ENCODE data around the gene ZBTB11.
"Not testable (repeated sequence)": the region's sequence is repeated elsewhere in the genome, so short reads cannot be mapped to it uniquely, and the experiment has no call there.

ZBTB11 gene

DNA sequence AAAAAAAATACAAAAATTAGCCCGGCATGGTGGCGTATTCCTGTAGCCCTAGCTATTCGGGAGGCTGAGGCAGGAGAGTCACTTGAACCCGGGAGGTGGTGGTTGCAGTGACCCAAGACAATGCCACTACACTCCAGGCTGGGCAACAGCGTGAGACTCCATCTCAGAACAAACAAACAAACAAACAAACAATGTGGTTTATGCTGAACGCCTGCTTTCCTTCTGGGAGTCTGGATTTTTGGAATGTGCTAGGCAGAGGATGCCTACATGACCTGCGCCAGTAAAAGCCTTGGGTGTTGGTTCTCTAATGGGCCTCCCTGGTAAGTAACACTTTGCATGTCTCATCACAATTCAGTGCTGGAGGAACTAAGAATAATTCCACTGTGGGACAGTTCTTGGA lies 59.5 kb downstream of the ZBTB11 start:
- no peak for DNase-seq (ENCODE audit: low read depth, low spot score)

DNA sequence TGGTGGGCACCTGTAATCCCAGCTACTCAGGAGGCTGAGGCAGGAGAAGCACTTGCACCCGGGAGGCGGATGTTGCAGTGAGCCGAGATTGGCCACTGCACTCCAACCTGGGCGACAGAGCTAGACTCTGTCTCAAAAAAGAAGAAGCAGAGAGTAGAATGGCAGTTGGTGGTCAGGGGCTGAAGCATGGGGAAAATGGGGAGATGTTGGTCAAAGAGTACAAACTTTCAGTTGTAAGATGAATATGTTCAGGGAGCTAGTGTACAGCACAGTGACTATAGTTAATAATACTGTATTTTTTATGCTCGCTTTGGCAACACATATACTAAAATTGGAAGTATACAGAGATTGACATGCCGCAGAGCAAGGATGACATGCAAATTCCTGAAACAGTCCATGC lies 61.4 kb downstream of the ZBTB11 start:
- no peak for DNase-seq (ENCODE audit: low read depth, low spot score)

DNA sequence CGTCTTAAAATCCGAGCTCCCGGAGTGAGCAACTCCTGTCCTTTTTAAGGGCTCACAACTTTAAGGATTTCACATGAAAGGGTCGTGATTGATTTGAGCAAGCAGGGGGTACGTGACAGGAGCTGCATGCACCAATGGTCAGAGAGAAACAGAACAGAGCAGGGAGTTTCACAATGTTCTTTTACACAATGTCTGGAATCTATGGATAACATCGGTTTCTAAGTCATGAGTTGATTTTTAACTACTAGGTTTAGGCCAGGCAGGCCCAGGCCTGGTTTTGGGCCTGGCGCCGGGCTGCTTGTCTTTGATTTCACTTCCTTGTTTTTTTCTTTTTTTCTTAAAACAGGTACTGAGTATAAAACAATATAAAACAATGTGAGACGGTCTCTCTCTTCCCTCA lies 63.9 kb downstream of the ZBTB11 start:
- not testable (repeated sequence) for DNase-seq (ENCODE audit: low read depth, low spot score)

DNA sequence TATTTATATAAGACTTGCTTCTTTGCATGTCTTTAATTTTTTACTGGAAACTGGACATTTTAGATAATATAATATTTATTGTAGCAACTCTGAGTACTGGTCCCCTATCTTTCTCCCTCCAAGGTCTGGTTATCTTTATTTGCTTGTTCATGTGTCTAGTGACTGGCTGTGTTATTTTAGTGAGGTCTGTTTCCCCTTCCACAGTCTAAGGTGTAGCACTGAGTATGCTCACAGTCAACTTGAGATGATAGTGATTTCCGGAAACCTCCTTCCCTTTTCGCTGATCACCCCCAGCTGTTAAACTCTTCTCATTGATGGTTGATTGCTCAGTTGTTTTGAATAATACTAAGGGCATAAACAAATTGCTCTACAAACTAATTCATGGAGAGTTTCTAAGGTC lies 65.9 kb downstream of the ZBTB11 start:
- DNase-seq (ENCODE audit: low read depth, low spot score): no peak

DNA sequence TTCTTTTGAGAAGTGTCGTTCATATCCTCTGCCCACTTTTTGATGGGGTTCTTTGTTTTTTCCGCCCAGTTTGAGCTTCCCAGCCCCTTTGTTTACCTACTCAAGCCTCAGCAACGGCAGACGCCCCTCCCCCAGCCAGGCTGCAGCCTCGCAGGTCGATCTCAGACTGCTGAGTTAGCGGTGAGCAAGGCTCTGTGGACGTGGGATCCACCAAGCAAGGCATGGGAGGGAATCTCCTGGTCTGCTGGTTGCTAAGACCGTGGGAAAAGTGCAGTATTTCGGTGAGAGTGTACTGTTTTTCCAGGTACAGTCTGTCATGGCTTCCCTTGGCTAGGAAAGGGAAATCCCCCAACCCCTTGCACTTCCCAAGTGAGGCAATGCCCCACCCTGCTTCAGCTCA lies 71.5 kb downstream of the ZBTB11 start:
- not testable (repeated sequence) for DNase-seq (ENCODE audit: low read depth, low spot score)

DNA sequence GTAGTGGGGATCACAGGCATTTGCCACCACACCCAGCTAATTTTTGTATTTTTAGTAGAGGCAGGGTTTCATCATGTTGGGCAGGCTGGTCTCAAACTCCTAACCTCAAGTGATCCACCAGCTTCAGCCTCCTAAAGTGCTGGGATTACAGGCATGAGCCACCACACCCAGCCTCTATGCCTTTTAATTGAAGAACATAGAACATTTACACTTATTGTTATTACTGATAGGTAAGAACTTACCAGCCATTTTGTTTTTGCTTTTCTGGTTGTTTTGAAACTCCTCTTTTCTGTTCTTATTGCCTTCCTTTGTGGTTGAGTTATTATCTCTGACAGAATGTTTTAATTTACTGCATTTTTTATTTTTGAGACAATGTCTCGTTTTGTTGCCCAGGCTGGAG lies 73.7 kb downstream of the ZBTB11 start:
- DNase-seq (ENCODE audit: low read depth, low spot score): no peak

DNA sequence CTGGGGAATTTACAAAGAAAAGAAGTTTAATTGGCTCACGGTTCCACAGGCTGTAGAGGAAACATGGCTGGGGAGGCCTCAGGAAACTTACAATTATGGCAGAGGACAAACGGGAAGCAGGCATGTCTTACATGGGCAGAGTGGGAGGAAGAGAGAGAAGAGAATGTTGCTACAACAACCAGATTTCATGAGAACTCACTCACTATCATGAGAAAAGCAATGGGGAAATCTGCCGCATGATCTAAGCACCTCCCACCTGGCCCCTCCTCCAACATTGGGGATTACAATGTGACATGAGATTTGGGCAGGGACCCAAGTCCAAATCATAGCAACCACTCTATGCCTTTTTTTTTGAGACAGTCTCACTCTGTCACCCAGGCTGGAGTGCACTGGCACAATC lies 74.2 kb downstream of the ZBTB11 start:
- DNase-seq (ENCODE audit: low read depth, low spot score): no peak
